ENCODE data around the gene NDOR1.

The NDOR1 gene

GRCh38 chr9:137265496-137266161 lies 60.1 kb downstream of the NDOR1 start:
- H3K27ac ChIP-seq (ENCODE audit: low read depth, low read length): no peak overlapping the region

GRCh38 chr9:137266162-137266527 lies 60.6 kb downstream of the NDOR1 start:
- Histone ChIP-seq H3K36me3 (ENCODE audit: control insufficient read depth, insufficient read depth, low read length) (peaks cover 70% of the 10 kb centered on the region), H3K4me3 (ENCODE audit: low read depth, low read length) (no peak overlapping the region), H3K9me3 (ENCODE audit: control insufficient read depth, insufficient read depth, low read length) (no peaks in the 10 kb centered on the region), H3K27ac (ENCODE audit: low read depth, low read length) (no peak overlapping the region), H3K27me3 (ENCODE audit: control insufficient read depth, insufficient read depth, low read length) (no peaks in the 10 kb centered on the region), H3K4me1 (ENCODE audit: control insufficient read depth, insufficient read depth, low read length) (no peaks in the 10 kb centered on the region), H3K9ac (ENCODE audit: low read depth, low read length) (no peak overlapping the region)

More at GRCh38 chr9:137265496-137266161, 60.1 kb downstream of the NDOR1 start:
- Histone ChIP-seq H3K36me3 (ENCODE audit: control insufficient read depth, insufficient read depth, low read length) (peaks cover 65% of the 10 kb centered on the region), H3K9ac (ENCODE audit: low read depth, low read length) (no peak overlapping the region), H3K4me3 (ENCODE audit: low read depth, low read length) (no peak overlapping the region), H3K27me3 (ENCODE audit: control insufficient read depth, insufficient read depth, low read length) (no peaks in the 10 kb centered on the region), H3K4me1 (ENCODE audit: control insufficient read depth, insufficient read depth, low read length) (no peaks in the 10 kb centered on the region), H3K9me3 (ENCODE audit: control insufficient read depth, insufficient read depth, low read length) (no peaks in the 10 kb centered on the region)

All from HUES48 (cell line).